Measurements from ENCODE around the gene RABGAP1.

The RABGAP1 gene

GRCh38 chr9:123062351-123063176 lies 121.7 kb downstream of the RABGAP1 start:
- Mint-ChIP-seq H3K27ac (no peak overlapping the region), H3K4me1 (no peaks in the 10 kb centered on the region), H3K36me3 (ENCODE audit: low read depth) (peaks cover 15% of the 10 kb centered on the region), H3K4me3 (no peak overlapping the region), H3K9me3 (no peaks in the 10 kb centered on the region), H3K27me3 (no peaks in the 10 kb centered on the region)
- ATAC-seq, result no peak
- no peak for DNase-seq

DNA sequence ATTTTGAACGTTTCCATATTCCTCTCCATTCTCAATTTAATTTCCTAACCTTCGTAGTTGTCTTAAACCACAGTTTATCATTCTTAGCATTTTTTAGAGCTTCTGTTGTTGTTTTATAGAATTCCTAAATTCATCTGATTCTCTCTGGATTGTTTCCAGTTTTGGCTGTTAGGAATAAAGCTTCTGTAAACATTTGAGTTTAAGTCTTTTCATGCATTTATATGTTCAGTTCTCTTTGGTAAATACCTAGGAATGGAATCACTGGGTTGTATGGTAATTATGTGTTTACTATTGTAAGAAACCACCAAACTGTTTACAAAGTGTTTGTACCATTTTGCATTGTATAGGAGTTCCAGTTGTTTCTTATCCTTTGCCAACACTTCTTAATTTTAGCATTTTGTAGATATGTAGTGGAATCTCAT lies 122.4 kb downstream of the RABGAP1 start:
- ATAC-seq (no peak), DNase-seq (no peak)
- no peaks in the 10 kb centered on the region for H3K27me3 Mint-ChIP-seq
- no peaks in the 10 kb centered on the region for H3K9me3 Mint-ChIP-seq
- H3K4me1 Mint-ChIP-seq, result no peaks in the 10 kb centered on the region
- no peak overlapping the region for H3K27ac Mint-ChIP-seq
- peaks cover 15% of the 10 kb centered on the region for H3K36me3 Mint-ChIP-seq (ENCODE audit: low read depth)
- H3K4me3 Mint-ChIP-seq, result no peak overlapping the region

- Mint-ChIP-seq H3K9me3 (no peaks in the 10 kb centered on the region), H3K36me3 (ENCODE audit: low read depth) (peaks cover 15% of the 10 kb centered on the region), H3K4me3 (no peak overlapping the region), H3K4me1 (peaks cover 1% of the 10 kb centered on the region), H3K27ac (no peak overlapping the region), H3K27me3 (no peaks in the 10 kb centered on the region)
- DNase-seq (no peak), ATAC-seq (no peak)
Measured at GRCh38 chr9:123063896-123064295, 123.1 kb downstream of the RABGAP1 start.

DNA sequence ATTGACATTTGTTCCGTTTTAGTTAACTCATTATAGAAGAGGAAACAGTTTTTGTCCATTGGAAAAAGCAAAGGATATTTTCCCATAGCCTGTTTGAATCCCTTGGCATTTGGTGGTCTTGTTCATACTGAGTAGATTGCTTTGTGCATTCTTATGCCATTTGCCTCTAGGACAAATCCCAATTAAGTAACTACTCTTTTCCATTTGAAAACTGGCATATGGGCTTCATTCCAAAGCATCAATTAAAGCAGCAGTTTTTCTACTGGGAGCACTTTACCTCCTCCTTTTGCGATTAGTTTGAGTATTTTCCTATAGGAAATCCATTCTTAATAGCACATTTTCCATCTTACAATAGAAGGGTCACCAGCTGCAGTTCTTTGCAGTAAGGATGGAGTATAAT lies 123.9 kb downstream of the RABGAP1 start:
- peaks cover 2% of the 10 kb centered on the region for H3K4me1 Mint-ChIP-seq
- no peak overlapping the region for H3K4me3 Mint-ChIP-seq

GRCh38 chr9:123065196-123065595 lies 124.4 kb downstream of the RABGAP1 start:
- no peak for ATAC-seq
- no peak overlapping the region for H3K27ac Mint-ChIP-seq
- no peak overlapping the region for H3K4me3 Mint-ChIP-seq
- H3K9me3 Mint-ChIP-seq, result no peaks in the 10 kb centered on the region
- peaks cover 15% of the 10 kb centered on the region for H3K36me3 Mint-ChIP-seq (ENCODE audit: low read depth)
- no peaks in the 10 kb centered on the region for H3K27me3 Mint-ChIP-seq
- H3K4me1 Mint-ChIP-seq, result peaks cover 2% of the 10 kb centered on the region
- DNase-seq, result no peak

More for the DNA sequence above, 123.9 kb downstream of the RABGAP1 start:
- Mint-ChIP-seq H3K9me3 (no peaks in the 10 kb centered on the region), H3K36me3 (ENCODE audit: low read depth) (peaks cover 15% of the 10 kb centered on the region), H3K27me3 (no peaks in the 10 kb centered on the region), H3K27ac (no peak overlapping the region)
- no peak for ATAC-seq
- DNase-seq, result no peak

- Mint-ChIP-seq H3K4me3 (no peak overlapping the region), H3K36me3 (ENCODE audit: low read depth) (peaks cover 21% of the 10 kb centered on the region)
Measured at GRCh38 chr9:123067136-123067535, 126.3 kb downstream of the RABGAP1 start.

DNA sequence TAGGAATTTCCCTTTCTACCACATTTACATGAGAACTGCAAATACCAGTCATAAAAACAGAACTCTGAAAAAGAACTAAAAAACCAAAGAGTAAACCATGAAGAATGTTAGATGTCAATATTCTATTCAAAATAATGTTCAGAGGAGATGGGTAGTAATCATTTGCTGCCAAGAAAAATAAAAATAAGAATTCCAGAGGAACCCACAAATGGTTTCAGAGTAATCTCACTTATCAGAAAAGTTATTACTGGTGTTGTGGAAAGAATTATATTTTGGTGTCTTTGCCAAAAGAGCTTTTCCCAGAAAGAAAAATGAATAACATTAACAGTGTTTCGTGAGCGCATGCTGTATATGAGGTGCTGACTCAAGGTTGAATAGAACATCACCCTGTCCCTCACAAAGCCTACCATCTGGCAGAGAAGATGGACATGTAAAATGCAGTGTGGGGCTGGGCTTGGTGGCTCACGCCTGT lies 128.2 kb downstream of the RABGAP1 start:
- DNase-seq, result no peak
- H3K27ac Mint-ChIP-seq, result no peak overlapping the region
- peaks cover 2% of the 10 kb centered on the region for H3K4me1 Mint-ChIP-seq
- H3K9me3 Mint-ChIP-seq, result no peaks in the 10 kb centered on the region
- no peak for ATAC-seq
- H3K27me3 Mint-ChIP-seq, result no peaks in the 10 kb centered on the region
- no peak overlapping the region for H3K4me3 Mint-ChIP-seq
- peaks cover 25% of the 10 kb centered on the region for H3K36me3 Mint-ChIP-seq (ENCODE audit: low read depth)

More at GRCh38 chr9:123067136-123067535, 126.3 kb downstream of the RABGAP1 start:
- Mint-ChIP-seq H3K27ac (no peak overlapping the region), H3K4me1 (peaks cover 2% of the 10 kb centered on the region), H3K27me3 (no peaks in the 10 kb centered on the region), H3K9me3 (no peaks in the 10 kb centered on the region)
- ATAC-seq (no peak), DNase-seq (no peak)

GRCh38 chr9:123070198-123070597 lies 129.4 kb downstream of the RABGAP1 start:
- Mint-ChIP-seq H3K9me3 (no peaks in the 10 kb centered on the region), H3K27me3 (no peaks in the 10 kb centered on the region), H3K27ac (no peak overlapping the region), H3K4me3 (no peak overlapping the region), H3K36me3 (ENCODE audit: low read depth) (peaks cover 23% of the 10 kb centered on the region), H3K4me1 (peaks cover 2% of the 10 kb centered on the region)
- DNase-seq (no peak), ATAC-seq (peak; percentile 72)

DNA sequence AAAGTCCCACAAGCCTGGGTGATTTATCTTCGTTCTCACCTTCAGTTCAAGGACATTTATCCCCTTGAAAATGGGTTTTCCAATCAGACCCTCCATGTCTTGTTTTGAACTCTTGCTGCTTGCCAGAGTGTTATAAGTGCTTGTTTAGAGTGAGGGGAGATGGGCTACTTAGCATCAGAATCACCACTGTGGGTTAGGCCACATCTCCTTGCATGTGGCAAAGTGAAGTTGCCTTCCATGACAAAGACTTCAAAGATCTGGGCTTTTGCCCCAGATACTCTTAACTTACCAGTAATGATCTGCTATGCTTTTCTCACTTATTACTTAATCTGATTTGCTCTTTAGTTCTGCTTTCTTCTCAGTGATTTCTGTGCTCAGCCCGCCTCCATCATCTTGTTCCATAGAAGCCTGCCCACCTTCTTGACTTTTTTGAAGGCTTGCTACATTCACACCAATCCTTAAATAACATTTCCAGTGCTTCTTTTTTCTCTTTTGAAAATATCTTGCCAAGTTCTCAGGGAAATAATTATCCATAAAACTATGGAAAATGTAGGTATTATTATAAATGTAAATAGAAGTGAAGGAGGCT lies 131.7 kb downstream of the RABGAP1 start:
- Mint-ChIP-seq H3K27ac (no peak overlapping the region), H3K36me3 (ENCODE audit: low read depth) (peaks cover 13% of the 10 kb centered on the region), H3K9me3 (no peaks in the 10 kb centered on the region), H3K27me3 (no peaks in the 10 kb centered on the region), H3K4me1 (peaks cover 2% of the 10 kb centered on the region), H3K4me3 (no peak overlapping the region)
- no peak for DNase-seq
- no peak for ATAC-seq

GRCh38 chr9:123073441-123073840 lies 132.6 kb downstream of the RABGAP1 start:
- H3K27ac Mint-ChIP-seq, result no peak overlapping the region
- no peaks in the 10 kb centered on the region for H3K27me3 Mint-ChIP-seq
- H3K36me3 Mint-ChIP-seq (ENCODE audit: low read depth), result peaks cover 13% of the 10 kb centered on the region
- ATAC-seq (no peak), DNase-seq (no peak)
- H3K9me3 Mint-ChIP-seq, result no peaks in the 10 kb centered on the region
- peaks cover 2% of the 10 kb centered on the region for H3K4me1 Mint-ChIP-seq
- no peak overlapping the region for H3K4me3 Mint-ChIP-seq

DNA sequence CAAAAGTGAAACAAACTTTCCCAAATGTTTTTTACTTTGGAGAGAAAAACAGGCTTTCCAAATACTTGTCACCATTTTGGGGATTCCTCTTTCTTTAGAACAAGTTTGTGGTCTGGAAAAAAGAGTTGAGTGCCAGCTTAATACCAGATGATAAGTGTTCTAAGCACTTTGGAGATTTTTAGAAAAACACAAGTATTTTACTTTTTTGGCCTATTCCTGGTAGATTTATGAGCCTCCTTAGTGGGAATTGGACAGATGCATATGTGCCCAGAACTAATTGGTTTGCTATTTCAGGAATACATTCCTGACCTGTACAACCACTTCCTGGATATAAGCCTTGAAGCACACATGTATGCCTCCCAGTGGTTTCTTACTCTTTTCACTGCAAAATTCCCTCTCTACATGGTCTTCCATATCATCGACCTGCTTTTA lies 133.2 kb downstream of the RABGAP1 start:
- DNase-seq, result no peak
- H3K4me3 Mint-ChIP-seq, result no peak overlapping the region
- H3K27ac Mint-ChIP-seq, result no peak overlapping the region
- H3K36me3 Mint-ChIP-seq (ENCODE audit: low read depth), result peaks cover 18% of the 10 kb centered on the region
- no peaks in the 10 kb centered on the region for H3K27me3 Mint-ChIP-seq
- no peaks in the 10 kb centered on the region for H3K9me3 Mint-ChIP-seq
- no peak for ATAC-seq
- H3K4me1 Mint-ChIP-seq, result no peaks in the 10 kb centered on the region

DNA sequence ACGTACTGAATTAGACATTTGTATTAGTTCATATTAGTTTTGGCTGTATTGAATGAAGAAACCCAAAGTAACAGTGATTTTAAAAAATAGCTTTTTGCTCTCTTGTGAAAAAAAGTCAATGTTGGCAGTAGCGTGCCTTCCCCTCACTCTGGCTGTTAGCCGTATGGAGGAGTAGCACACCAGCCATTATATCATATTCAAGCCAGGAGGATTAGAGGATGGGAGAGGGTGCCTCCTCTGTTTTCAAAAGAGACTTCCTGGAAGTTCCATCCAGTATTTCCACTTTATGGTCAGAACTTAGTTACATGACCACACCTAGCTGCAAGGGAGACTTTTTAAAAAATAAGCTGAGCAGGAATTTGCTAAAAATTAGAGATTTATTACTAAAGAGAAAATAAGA lies 133.8 kb downstream of the RABGAP1 start:
- DNase-seq, result no peak
- Mint-ChIP-seq H3K36me3 (ENCODE audit: low read depth) (peaks cover 23% of the 10 kb centered on the region), H3K9me3 (no peaks in the 10 kb centered on the region), H3K27ac (no peak overlapping the region), H3K27me3 (no peaks in the 10 kb centered on the region), H3K4me1 (no peaks in the 10 kb centered on the region), H3K4me3 (no peak overlapping the region)
- ATAC-seq, result no peak

GRCh38 chr9:123080444-123080843 lies 139.6 kb downstream of the RABGAP1 start:
- Mint-ChIP-seq H3K9me3 (no peaks in the 10 kb centered on the region), H3K27ac (no peak overlapping the region), H3K4me3 (no peak overlapping the region), H3K4me1 (peaks cover 2% of the 10 kb centered on the region), H3K27me3 (no peaks in the 10 kb centered on the region), H3K36me3 (ENCODE audit: low read depth) (peaks cover 20% of the 10 kb centered on the region)
- no peak for ATAC-seq
- DNase-seq, result no peak

DNA sequence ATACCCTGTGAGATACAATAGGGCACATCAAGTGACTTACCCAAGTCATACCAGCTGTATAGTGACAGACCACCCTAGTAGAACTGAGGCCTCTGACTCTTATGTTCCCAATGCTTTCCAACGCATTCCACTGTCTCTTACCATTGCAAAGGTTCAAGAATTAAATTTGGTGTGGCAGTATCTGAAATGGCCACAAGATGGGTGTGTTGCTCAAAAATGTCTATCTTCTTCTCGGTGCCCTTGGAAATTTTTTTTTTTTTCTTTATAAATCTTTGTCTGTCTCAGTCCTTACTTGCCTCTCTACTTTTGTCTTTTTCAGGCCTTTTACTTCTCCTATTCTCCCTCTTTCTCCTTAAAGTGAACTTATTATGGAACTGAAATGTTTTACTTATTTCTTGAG lies 141.0 kb downstream of the RABGAP1 start:
- H3K4me3 Mint-ChIP-seq, result no peak overlapping the region
- H3K36me3 Mint-ChIP-seq (ENCODE audit: low read depth), result peaks cover 20% of the 10 kb centered on the region
- peaks cover 2% of the 10 kb centered on the region for H3K4me1 Mint-ChIP-seq
- peak; percentile 49 for ATAC-seq
- DNase-seq, result no peak
- no peaks in the 10 kb centered on the region for H3K9me3 Mint-ChIP-seq
- no peaks in the 10 kb centered on the region for H3K27me3 Mint-ChIP-seq
- no peak overlapping the region for H3K27ac Mint-ChIP-seq

GRCh38 chr9:123083680-123084079 lies 142.9 kb downstream of the RABGAP1 start:
- no peak overlapping the region for H3K4me3 Mint-ChIP-seq
- H3K4me1 Mint-ChIP-seq, result peaks cover 2% of the 10 kb centered on the region
- no peaks in the 10 kb centered on the region for H3K9me3 Mint-ChIP-seq
- no peak overlapping the region for H3K27ac Mint-ChIP-seq
- ATAC-seq (no peak), DNase-seq (no peak)
- peaks cover 18% of the 10 kb centered on the region for H3K36me3 Mint-ChIP-seq (ENCODE audit: low read depth)
- no peaks in the 10 kb centered on the region for H3K27me3 Mint-ChIP-seq

Measured in activated naive CD8-positive, alpha-beta T cell treated with anti-CD3 and anti-CD28 coated beads, Interleukin-2, amount 50 U/mL, for 24 hours (primary cell).